Measurements from ENCODE around the gene RNU4-1.

Gene RNU4-1

GRCh38 chr12:120317224-120318105, 24.4 kb upstream of the RNU4-1 start (continued):
- TF ChIP-seq ZNF610 (tag by site-specific recombination; IDR thresholded peaks at IDR 0.05; ENCODE audit: borderline replicate concordance) (no peak; the same call in 1 of the 2 replicates), ZNF335 (tag by site-specific recombination; conservative IDR thresholded peaks at IDR 0.05) (peak; percentile 73), ZBTB8A (tag by site-specific recombination; IDR thresholded peaks at IDR 0.05) (peak; percentile 73), ZNF26 (tag by site-specific recombination; IDR thresholded peaks at IDR 0.05) (no peak), HOXC10 (CRISPR knock-in tag; IDR thresholded peaks at IDR 0.05) (no peak), ZNF274 (IDR thresholded peaks at IDR 0.05; ENCODE audit: low read length) (no peak), ZNF274 (tag by site-specific recombination; IDR thresholded peaks at IDR 0.05; ENCODE audit: borderline replicate concordance) (no peak), ZNF211 (tag by site-specific recombination; IDR thresholded peaks at IDR 0.05; ENCODE audit: low read depth) (no peak), PBX3 (CRISPR knock-in tag; IDR thresholded peaks at IDR 0.05) (no peak), ZNF18 (tag by site-specific recombination; IDR thresholded peaks at IDR 0.05) (no peak), ZNF561 (tag by site-specific recombination; IDR thresholded peaks at IDR 0.05; ENCODE audit: borderline replicate concordance) (no peak), REPIN1 (tag by site-specific recombination; IDR thresholded peaks at IDR 0.05; ENCODE audit: low read depth) (0 out of 2 replicates have a peak, but pooled peaks have one; percentile 34), ZBTB1 (tag by site-specific recombination; IDR thresholded peaks at IDR 0.05) (no peak), GLI2 (tag by site-specific recombination; IDR thresholded peaks at IDR 0.05; ENCODE audit: borderline replicate concordance, low read depth) (no peak), ZNF560 (tag by site-specific recombination; IDR thresholded peaks at IDR 0.05; ENCODE audit: borderline replicate concordance) (no peak), TCF7L2 (IDR thresholded peaks at IDR 0.05; ENCODE audit: borderline replicate concordance, low read depth, low read length) (no peak), ZNF138 (tag by site-specific recombination; IDR thresholded peaks at IDR 0.05; ENCODE audit: borderline replicate concordance) (no peak), PATZ1 (tag by site-specific recombination; IDR thresholded peaks at IDR 0.05) (peak; percentile 56; the same call in 1 of the 2 replicates), ZNF266 (tag by site-specific recombination; IDR thresholded peaks at IDR 0.05; ENCODE audit: low read depth) (no peak), ZNF621 (tag by site-specific recombination; IDR thresholded peaks at IDR 0.05) (no peak), ZNF394 (tag by site-specific recombination; IDR thresholded peaks at IDR 0.05; ENCODE audit: borderline replicate concordance) (no peak; the same call in 1 of the 2 replicates), ZNF416 (tag by site-specific recombination; IDR thresholded peaks at IDR 0.05) (no peak), ZNF692 (tag by site-specific recombination; IDR thresholded peaks at IDR 0.05) (peak; percentile 31; the same call in 1 of the 2 replicates), OSR2 (tag by site-specific recombination; IDR thresholded peaks at IDR 0.05) (peak; percentile 61), HIC1 (tag by site-specific recombination; IDR thresholded peaks at IDR 0.05) (no peak), TRIM28 (IDR thresholded peaks at IDR 0.05; ENCODE audit: borderline replicate concordance, low read length) (no peak), ZNF555 (tag by site-specific recombination; conservative IDR thresholded peaks at IDR 0.05) (no peak), KLF8 (tag by site-specific recombination; IDR thresholded peaks at IDR 0.05) (peak; percentile 48; the same call in 1 of the 2 replicates), ZNF16 (tag by site-specific recombination; IDR thresholded peaks at IDR 0.05; ENCODE audit: low read depth) (no peak), ZNF768 (tag by site-specific recombination; IDR thresholded peaks at IDR 0.05) (no peak)
